Measurements from ENCODE around the gene ZNF3.

GRCh38 chr7:100087055-100087750 lies 5.7 kb upstream of the ZNF3 start:
- TF ChIP-seq CTCF (IDR thresholded peaks at IDR 0.05), result no peak
- TF ChIP-seq POLR2A (IDR thresholded peaks at IDR 0.05), result no peak
